Stromal cell of bone marrow (primary cell): ENCODE results near the gene ZNF3.
"Not testable (repeated sequence)": the region's sequence is repeated elsewhere in the genome, so short reads cannot be mapped to it uniquely, and the experiment has no call there.

Source experiments
- DNase-seq: peaks from one replicate; pipeline ENCODE4 v3.0.0-alpha.2; 2012; ENCODE audit warnings: low read depth

Gene ZNF3

GRCh38 chr7:100081535-100082102 lies at the start of gene ZNF3:
Gene ZNF3, minus strand, starts transcription at chr7:100081723. Its CDS starts 4,366 bp downstream, at chr7:100077357.
- peak; percentile 98 for DNase-seq

GRCh38 chr7:100130608-100131453 lies 49.3 kb upstream of the ZNF3 start:
- no peak for DNase-seq

GRCh38 chr7:100130220-100130607 lies 48.7 kb upstream of the ZNF3 start:
- not testable (repeated sequence) for DNase-seq

GRCh38 chr7:100128637-100128963 lies 47.1 kb upstream of the ZNF3 start:
- no peak for DNase-seq

GRCh38 chr7:100127866-100128636 lies 46.5 kb upstream of the ZNF3 start:
- DNase-seq: no peak

GRCh38 chr7:100126931-100127865 lies 45.7 kb upstream of the ZNF3 start, which contains the start of gene MBLAC1:
Gene MBLAC1, plus strand, starts transcription at chr7:100126967. Its CDS starts 429 bp downstream, at chr7:100127396.
- peak; percentile 84 for DNase-seq

GRCh38 chr7:100126239-100126930 lies 44.9 kb upstream of the ZNF3 start:
- DNase-seq: no peak

- no peak for DNase-seq
These were observed 43.0 kb upstream of the ZNF3 start for GRCh38 chr7:100124301-100125230.

- DNase-seq: no peak
These were observed 41.0 kb upstream of the ZNF3 start for GRCh38 chr7:100122568-100122967.

- DNase-seq: no peak
These were observed 40.5 kb upstream of the ZNF3 start for GRCh38 chr7:100122067-100122466.

- DNase-seq: no peak
These were observed 39.2 kb upstream of the ZNF3 start for GRCh38 chr7:100120733-100121036.

GRCh38 chr7:100119970-100120732 lies 38.6 kb upstream of the ZNF3 start:
- peak; percentile 50 for DNase-seq

GRCh38 chr7:100119072-100119969 lies 37.8 kb upstream of the ZNF3 start, which contains the start of the genes CNPY4 and TAF6:
Gene CNPY4, plus strand, starts transcription at chr7:100119634. Its CDS starts 111 bp downstream, at chr7:100119745.
Gene TAF6, minus strand, starts transcription at chr7:100119358. Its CDS starts 5,149 bp downstream, at chr7:100114209.
- DNase-seq: peak; percentile 80

GRCh38 chr7:100118388-100119071 lies 37.0 kb upstream of the ZNF3 start:
- no peak for DNase-seq

GRCh38 chr7:100115026-100115425 lies 33.5 kb upstream of the ZNF3 start:
- no peak for DNase-seq

GRCh38 chr7:100111914-100112313 lies 30.4 kb upstream of the ZNF3 start:
- no peak for DNase-seq

GRCh38 chr7:100111156-100111555 lies 29.6 kb upstream of the ZNF3 start:
- no peak for DNase-seq
